ENCODE measurements around the gene TLX3.
"Not testable (repeated sequence)": the region's sequence is repeated elsewhere in the genome, so short reads cannot be mapped to it uniquely, and the experiment has no call there.

Gene TLX3

GRCh38 chr5:171295299-171295698 lies 13.7 kb upstream of the TLX3 start:
- H3K4me3 ChIP-seq (ENCODE audit: low read depth, low read length), result no peak overlapping the region
- DNase-seq (ENCODE audit: low read depth), result no peak
- no peak for TF ChIP-seq CTCF (IDR thresholded peaks at IDR 0.05; ENCODE audit: low read depth, low read length)
- TF ChIP-seq POLR2A (IDR thresholded peaks at IDR 0.05; ENCODE audit: extremely low read depth, insufficient read length), result no peak
- no peak for TF ChIP-seq MYC (IDR thresholded peaks at IDR 0.05; ENCODE audit: low read depth, low read length)
- no peak for TF ChIP-seq MAX (IDR thresholded peaks at IDR 0.05; ENCODE audit: low read depth, low read length)

GRCh38 chr5:171295801-171296200 lies 13.2 kb upstream of the TLX3 start:
- DNase-seq (ENCODE audit: low read depth), result no peak
- TF ChIP-seq MYC (IDR thresholded peaks at IDR 0.05; ENCODE audit: low read depth, low read length) (no peak), MAX (IDR thresholded peaks at IDR 0.05; ENCODE audit: low read depth, low read length) (no peak), CTCF (IDR thresholded peaks at IDR 0.05; ENCODE audit: low read depth, low read length) (no peak), POLR2A (IDR thresholded peaks at IDR 0.05; ENCODE audit: extremely low read depth, insufficient read length) (no peak)
- H3K4me3 ChIP-seq (ENCODE audit: low read depth, low read length), result no peak overlapping the region

GRCh38 chr5:171297941-171298340 lies 11.1 kb upstream of the TLX3 start:
- H3K4me3 ChIP-seq (ENCODE audit: low read depth, low read length); DNase-seq (ENCODE audit: low read depth): not testable (repeated sequence)

GRCh38 chr5:171299228-171299627 lies 9.8 kb upstream of the TLX3 start:
- DNase-seq (ENCODE audit: low read depth), result no peak
- TF ChIP-seq CTCF (IDR thresholded peaks at IDR 0.05; ENCODE audit: low read depth, low read length) (no peak), MYC (IDR thresholded peaks at IDR 0.05; ENCODE audit: low read depth, low read length) (no peak), POLR2A (IDR thresholded peaks at IDR 0.05; ENCODE audit: extremely low read depth, insufficient read length) (no peak), MAX (IDR thresholded peaks at IDR 0.05; ENCODE audit: low read depth, low read length) (no peak)

GRCh38 chr5:171299851-171300250 lies 9.2 kb upstream of the TLX3 start:
- no peak overlapping the region for H3K4me3 ChIP-seq (ENCODE audit: low read depth, low read length)
- TF ChIP-seq MAX (IDR thresholded peaks at IDR 0.05; ENCODE audit: low read depth, low read length) (no peak), CTCF (IDR thresholded peaks at IDR 0.05; ENCODE audit: low read depth, low read length) (no peak), POLR2A (IDR thresholded peaks at IDR 0.05; ENCODE audit: extremely low read depth, insufficient read length) (no peak), MYC (IDR thresholded peaks at IDR 0.05; ENCODE audit: low read depth, low read length) (no peak)
- DNase-seq (ENCODE audit: low read depth), result no peak

More at GRCh38 chr5:171299228-171299627, 9.8 kb upstream of the TLX3 start:
- H3K4me3 ChIP-seq (ENCODE audit: low read depth, low read length), result no peak overlapping the region

GRCh38 chr5:171300358-171300757 lies 8.7 kb upstream of the TLX3 start:
- DNase-seq (ENCODE audit: low read depth), result no peak
- TF ChIP-seq MAX (IDR thresholded peaks at IDR 0.05; ENCODE audit: low read depth, low read length) (no peak), CTCF (IDR thresholded peaks at IDR 0.05; ENCODE audit: low read depth, low read length) (no peak), MYC (IDR thresholded peaks at IDR 0.05; ENCODE audit: low read depth, low read length) (no peak), POLR2A (IDR thresholded peaks at IDR 0.05; ENCODE audit: extremely low read depth, insufficient read length) (no peak)
- no peak overlapping the region for H3K4me3 ChIP-seq (ENCODE audit: low read depth, low read length)
